GM12878 (cell line): ENCODE measurements around the gene MYOD1.

ENCODE experiments used
- CREM ChIP-seq: IDR thresholded peaks from 2 replicates; pipeline ENCODE4 v1.6.1; 2014; ENCODE audit warnings: antibody characterized with exemption, low read depth
- SIN3A ChIP-seq: IDR thresholded peaks from 2 replicates; pipeline ENCODE4 v1.6.1; 2012; ENCODE audit warnings: low read depth, low read length, improper control_type of control experiment
- SMC3 ChIP-seq: IDR thresholded peaks from 2 replicates; pipeline ENCODE4 v1.6.1; 2011; ENCODE audit warnings: low read length, improper control_type of control experiment, borderline replicate concordance
- TF ChIP-seq, protein P1 (sequence below), 3 experiments: IDR thresholded peaks in 2 of 3; conservative IDR thresholded peaks in 1 of 3; 2 replicates each; pipeline ENCODE4 v1.5.1; 2011; ENCODE audit warnings: low read depth in 3 of 3, low read length in 3 of 3, mild to moderate bottlenecking in 3 of 3, control low read depth in 2 of 3, moderate library complexity in 2 of 3, inconsistent platforms in 1 of 3, mixed read lengths in 1 of 3; ENCODE audit not compliant: control insufficient read depth in 2 of 3, insufficient read depth in 1 of 3; ENCODE audit errors: extremely low read depth in 1 of 3

GRCh38 chr11:17769218-17769617 is 49.8 kb downstream of the MYOD1 start:
- TF ChIP-seq CREM (no peak), SMC3 (no peak), SIN3A (no peak)
- TF ChIP-seq, protein P1, sequence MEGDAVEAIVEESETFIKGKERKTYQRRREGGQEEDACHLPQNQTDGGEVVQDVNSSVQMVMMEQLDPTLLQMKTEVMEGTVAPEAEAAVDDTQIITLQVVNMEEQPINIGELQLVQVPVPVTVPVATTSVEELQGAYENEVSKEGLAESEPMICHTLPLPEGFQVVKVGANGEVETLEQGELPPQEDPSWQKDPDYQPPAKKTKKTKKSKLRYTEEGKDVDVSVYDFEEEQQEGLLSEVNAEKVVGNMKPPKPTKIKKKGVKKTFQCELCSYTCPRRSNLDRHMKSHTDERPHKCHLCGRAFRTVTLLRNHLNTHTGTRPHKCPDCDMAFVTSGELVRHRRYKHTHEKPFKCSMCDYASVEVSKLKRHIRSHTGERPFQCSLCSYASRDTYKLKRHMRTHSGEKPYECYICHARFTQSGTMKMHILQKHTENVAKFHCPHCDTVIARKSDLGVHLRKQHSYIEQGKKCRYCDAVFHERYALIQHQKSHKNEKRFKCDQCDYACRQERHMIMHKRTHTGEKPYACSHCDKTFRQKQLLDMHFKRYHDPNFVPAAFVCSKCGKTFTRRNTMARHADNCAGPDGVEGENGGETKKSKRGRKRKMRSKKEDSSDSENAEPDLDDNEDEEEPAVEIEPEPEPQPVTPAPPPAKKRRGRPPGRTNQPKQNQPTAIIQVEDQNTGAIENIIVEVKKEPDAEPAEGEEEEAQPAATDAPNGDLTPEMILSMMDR (IDR thresholded peaks at IDR 0.05 in 2 of 3, conservative IDR thresholded peaks at IDR 0.05 in 1 of 3; ENCODE audit: control insufficient read depth in 2 of 3, extremely low read depth in 1 of 3, insufficient read depth in 1 of 3, low read depth in 3 of 3, low read length in 3 of 3) = no peak
